Islet precursor cell (in vitro differentiated cells): ENCODE measurements around the gene ATG4A.

Experiments
- DNase-seq: peaks from one replicate; pipeline ENCODE4 v3.0.0-alpha.2; 2018

Gene ATG4A

GRCh38 chrX:108171671-108172070, 80.1 kb downstream of the ATG4A start:
- DNase-seq: no peak

DNA sequence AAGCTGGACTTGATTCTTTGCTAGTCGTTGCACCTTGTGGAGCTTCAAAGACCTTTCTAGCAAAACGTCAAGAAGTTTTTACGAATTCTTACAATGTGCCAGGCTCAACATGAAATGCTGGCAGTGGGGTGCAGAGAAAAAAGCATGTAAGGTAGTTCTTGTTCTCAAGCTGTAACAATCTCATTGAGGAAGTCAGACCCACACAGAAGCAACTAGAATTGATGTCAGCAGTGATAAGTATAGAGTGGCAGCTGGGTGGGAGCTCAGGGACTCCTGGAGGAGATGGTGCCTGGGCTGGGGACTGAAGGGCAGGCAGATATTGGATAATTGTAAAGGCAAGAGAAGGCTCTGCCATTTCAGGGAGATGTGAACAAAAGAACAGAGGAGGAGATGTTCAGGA, 82.3 kb downstream of the ATG4A start:
- peak; percentile 21 for DNase-seq

DNA sequence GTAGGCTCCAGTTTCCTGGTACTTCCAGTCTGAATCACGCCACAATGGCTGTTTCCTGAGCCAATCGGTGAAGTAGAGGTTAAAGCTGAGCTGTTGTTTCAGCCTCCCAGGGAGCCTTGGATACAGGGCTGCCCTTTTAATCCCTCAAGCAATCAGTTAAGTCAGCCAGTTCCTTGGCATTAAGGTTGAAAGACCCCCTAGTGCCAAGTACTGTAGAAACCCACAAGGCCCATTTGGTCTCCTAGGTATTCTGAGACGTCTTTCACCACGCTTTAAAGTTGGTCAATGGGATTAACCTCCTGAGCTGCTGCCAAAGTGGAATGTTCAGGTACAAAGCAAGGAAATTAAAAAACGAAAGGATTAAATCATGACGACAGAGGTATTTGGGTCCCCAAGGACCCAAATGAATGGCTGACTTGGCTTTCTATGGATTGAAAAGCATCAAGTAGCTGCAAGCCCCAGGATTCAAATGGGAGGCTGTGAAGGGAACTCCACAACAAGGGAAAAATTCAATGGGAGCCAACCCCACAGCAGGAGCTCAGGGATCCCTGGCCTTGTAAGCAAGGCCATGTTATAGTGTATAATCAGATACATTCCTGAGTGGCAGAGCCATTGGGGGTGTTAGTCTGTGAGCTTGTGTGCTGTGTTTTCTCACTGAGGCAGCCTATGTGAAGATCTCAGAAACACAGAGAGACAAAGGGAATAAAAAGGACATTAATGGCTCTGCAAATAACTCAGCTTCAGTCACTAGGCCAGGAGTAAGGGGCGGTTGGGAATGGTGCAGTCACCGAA, 86.0 kb downstream of the ATG4A start:
- no peak for DNase-seq

DNA sequence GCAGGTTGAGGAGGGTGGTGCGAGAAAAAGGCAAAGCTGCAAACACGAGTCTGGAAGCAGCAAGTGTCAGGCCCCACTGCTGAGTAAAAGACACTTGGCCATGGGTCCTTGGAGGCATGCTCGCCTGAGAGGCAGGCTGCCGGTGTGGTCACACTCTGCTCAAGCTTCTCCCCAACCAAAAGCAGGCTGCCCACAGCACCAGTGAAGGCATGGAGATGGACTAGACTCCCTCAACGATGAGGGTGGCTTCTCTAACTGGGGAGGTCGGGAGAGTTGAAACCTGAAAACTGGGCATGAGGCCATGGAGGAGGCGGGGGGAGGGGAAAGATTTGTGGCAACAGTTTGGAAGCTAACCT, 86.5 kb downstream of the ATG4A start:
- DNase-seq: no peak

DNA sequence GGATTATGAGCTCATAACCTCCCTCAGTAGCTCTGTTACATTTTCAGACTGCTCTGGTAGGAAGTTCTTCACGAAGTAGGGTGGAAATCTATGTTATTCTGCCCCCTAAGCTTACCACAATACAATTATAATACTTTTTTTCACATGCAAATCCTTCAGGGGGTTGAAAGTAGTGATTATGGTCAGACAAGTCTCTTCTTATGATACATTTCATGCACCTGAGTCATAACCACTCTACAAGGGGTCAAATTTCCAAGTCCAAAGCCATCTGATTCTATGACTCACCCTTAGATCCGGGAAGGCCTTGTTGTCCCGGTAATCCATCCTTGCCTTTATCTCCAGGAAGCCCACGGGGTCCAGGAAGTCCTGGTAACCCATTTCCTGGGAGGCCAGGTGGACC, 95.2 kb downstream of the ATG4A start:
- no peak for DNase-seq

DNA sequence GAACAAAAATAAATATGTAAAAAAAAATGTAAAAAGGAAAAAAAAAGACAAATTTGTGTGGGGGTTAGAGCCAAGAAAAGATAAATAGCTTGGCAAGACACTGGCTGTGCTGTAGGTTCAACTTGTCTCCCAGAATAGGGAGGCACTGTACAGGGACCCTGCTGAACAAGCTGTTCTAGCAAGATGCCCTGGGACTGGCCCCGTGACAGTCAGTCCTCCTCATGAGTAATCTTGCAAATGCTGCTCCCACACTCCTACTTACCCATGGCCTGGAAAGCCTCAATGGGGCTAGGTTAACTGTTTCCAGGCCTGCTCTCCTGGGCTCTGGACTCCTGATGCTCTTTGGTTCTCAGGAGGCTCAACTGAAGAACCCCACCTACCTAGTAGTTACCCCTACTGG, 106.8 kb downstream of the ATG4A start:
- no peak for DNase-seq

DNA sequence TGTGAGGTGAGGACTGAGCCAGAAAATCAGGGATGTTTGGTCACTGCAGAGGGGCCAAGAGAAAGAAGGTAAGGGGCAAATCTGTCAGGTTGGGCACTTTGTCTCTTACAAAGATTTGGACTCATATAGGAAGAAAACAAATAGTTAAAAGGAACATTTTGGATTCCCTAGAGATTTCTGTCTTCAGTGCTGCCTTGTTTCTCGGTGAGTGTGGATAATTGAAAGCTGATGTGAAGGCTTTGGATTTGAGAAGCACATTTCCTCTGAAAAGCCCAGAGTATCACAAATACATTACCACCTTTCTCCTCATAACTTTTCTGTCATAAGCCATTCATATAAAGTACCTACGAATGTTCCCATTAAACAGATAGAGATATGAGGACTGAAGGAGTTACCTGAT, 107.5 kb downstream of the ATG4A start:
- no peak for DNase-seq

DNA sequence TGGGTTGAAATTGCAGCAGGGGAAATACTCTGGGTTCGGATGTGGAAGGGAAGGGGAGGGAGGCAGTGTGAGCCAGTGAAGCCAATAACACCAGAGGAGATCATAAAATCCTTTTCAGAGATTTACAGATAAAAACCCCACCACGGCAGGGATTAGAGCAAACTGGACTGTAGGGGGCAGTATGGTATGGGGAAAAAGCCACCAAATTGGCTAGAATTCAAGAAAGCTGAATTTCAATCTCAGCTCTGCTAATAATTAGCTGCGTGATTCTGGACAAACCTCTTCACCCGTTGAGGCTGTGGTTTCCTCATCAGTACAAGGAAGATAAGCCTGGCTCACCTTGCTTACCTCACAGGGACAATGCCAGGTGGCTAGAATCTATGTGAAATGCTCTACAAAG, 108.1 kb downstream of the ATG4A start:
- DNase-seq: peak; percentile 64

GRCh38 chrX:108203540-108203939, 112.0 kb downstream of the ATG4A start:
- DNase-seq: no peak
